ENCODE measurements around the gene RGS3. TPM values are rescaled to one million over a fixed set of nuclear protein-coding genes. Genes with fewer than 3 reads are reported as not detected.
A peak's percentile ranks its signal among the peaks of the same experiment; 100 is the strongest.

Gene RGS3
- total RNA-seq, 2 donors from 2014 or later = 23.0 to 85.8 TPM

DNA sequence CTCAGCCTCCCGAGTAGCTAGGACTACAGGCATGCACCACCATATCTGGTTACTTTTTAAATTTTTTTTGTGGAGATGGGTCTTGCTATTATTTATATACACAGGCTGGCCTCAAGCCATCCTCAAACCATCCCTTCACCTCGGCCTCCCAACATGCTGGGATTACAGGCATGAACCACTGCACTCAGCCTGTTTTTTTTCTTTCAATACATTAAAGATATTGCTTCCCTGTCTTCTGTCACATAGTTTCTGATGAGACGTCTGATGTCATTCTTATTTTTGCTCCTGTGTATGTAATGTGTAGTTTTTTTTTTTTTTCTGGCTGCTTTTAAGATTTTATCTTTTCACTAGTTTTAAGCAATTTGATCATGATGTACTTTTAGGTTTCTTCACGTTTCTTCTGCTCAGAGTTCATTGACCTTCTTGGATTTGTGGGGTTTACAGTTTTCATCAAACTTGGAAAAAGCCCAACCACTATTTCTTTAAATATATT lies 11.4 kb upstream of the RGS3 start:
- H3K36me3 Mint-ChIP-seq (ENCODE audit: low read depth) = no peaks in the 10 kb centered on the region
- no peak for ATAC-seq (replicated peaks)
- no peaks in the 10 kb centered on the region for H3K4me1 Mint-ChIP-seq
- H3K27me3 Mint-ChIP-seq = no peaks in the 10 kb centered on the region
- H3K9me3 Mint-ChIP-seq = no peaks in the 10 kb centered on the region
- no peak overlapping the region for H3K4me3 Mint-ChIP-seq
- H3K27ac Mint-ChIP-seq = no peak overlapping the region

GRCh38 chr9:113454914-113455761 lies 8.4 kb upstream of the RGS3 start:
- H3K27me3 Mint-ChIP-seq = no peaks in the 10 kb centered on the region
- no peaks in the 10 kb centered on the region for H3K36me3 Mint-ChIP-seq (ENCODE audit: low read depth)
- H3K4me1 Mint-ChIP-seq = no peaks in the 10 kb centered on the region
- no peaks in the 10 kb centered on the region for H3K9me3 Mint-ChIP-seq
- H3K27ac Mint-ChIP-seq = peak overlapping the region; percentile 56
- H3K4me3 Mint-ChIP-seq = no peak overlapping the region
- peak; percentile 54 for ATAC-seq (replicated peaks)

- Mint-ChIP-seq H3K27ac (no peak overlapping the region), H3K4me1 (no peaks in the 10 kb centered on the region), H3K9me3 (no peaks in the 10 kb centered on the region), H3K27me3 (no peaks in the 10 kb centered on the region), H3K4me3 (no peak overlapping the region), H3K36me3 (ENCODE audit: low read depth) (no peaks in the 10 kb centered on the region)
- ATAC-seq (replicated peaks) = no peak
Observed at GRCh38 chr9:113456235-113456634, 7.3 kb upstream of the RGS3 start.

GRCh38 chr9:113461285-113461684 lies 2.2 kb upstream of the RGS3 start:
- H3K9me3 Mint-ChIP-seq = no peaks in the 10 kb centered on the region
- no peak for ATAC-seq (replicated peaks)

GRCh38 chr9:113461943-113462342 lies 1.6 kb upstream of the RGS3 start:
- no peak for ATAC-seq (replicated peaks)
- Mint-ChIP-seq H3K27me3 (no peaks in the 10 kb centered on the region), H3K4me3 (no peak overlapping the region), H3K36me3 (ENCODE audit: low read depth) (no peaks in the 10 kb centered on the region), H3K4me1 (no peaks in the 10 kb centered on the region), H3K27ac (no peak overlapping the region), H3K9me3 (no peaks in the 10 kb centered on the region)

More at GRCh38 chr9:113461285-113461684, 2.2 kb upstream of the RGS3 start:
- no peak overlapping the region for H3K27ac Mint-ChIP-seq
- H3K4me3 Mint-ChIP-seq = no peak overlapping the region
- H3K27me3 Mint-ChIP-seq = no peaks in the 10 kb centered on the region
- no peaks in the 10 kb centered on the region for H3K36me3 Mint-ChIP-seq (ENCODE audit: low read depth)
- no peaks in the 10 kb centered on the region for H3K4me1 Mint-ChIP-seq

GRCh38 chr9:113462781-113463286 lies 693 bp upstream of the RGS3 start:
- ATAC-seq (replicated peaks) = no peak
- H3K9me3 Mint-ChIP-seq = no peaks in the 10 kb centered on the region
- no peaks in the 10 kb centered on the region for H3K4me1 Mint-ChIP-seq
- no peak overlapping the region for H3K27ac Mint-ChIP-seq
- no peak overlapping the region for H3K4me3 Mint-ChIP-seq
- no peaks in the 10 kb centered on the region for H3K27me3 Mint-ChIP-seq
- H3K36me3 Mint-ChIP-seq (ENCODE audit: low read depth) = no peaks in the 10 kb centered on the region

DNA sequence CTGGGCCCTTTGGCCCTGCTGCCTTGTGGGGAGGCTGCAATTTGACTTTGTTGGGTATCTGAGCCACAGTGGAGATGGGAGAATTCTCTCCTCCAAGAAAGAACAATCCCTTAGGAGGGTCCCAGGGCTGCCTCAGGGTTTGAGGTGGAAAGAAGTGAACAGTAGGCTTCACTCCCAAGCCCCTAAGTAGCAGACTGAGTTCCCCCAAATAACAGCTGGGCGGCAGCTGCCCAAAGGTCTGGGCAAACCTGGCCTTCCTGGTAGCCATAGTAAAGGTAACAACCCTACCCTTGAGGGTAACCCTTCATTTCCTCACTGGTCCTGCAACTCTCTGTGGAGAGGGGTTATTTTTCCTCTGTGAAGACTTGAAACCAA lies 746 bp downstream of the RGS3 start:
- H3K4me1 Mint-ChIP-seq = no peaks in the 10 kb centered on the region
- peak overlapping the region; percentile 24 for H3K4me3 Mint-ChIP-seq
- no peaks in the 10 kb centered on the region for H3K9me3 Mint-ChIP-seq
- no peak for ATAC-seq (replicated peaks)
- no peaks in the 10 kb centered on the region for H3K36me3 Mint-ChIP-seq (ENCODE audit: low read depth)
- no peak overlapping the region for H3K27ac Mint-ChIP-seq
- no peaks in the 10 kb centered on the region for H3K27me3 Mint-ChIP-seq

DNA sequence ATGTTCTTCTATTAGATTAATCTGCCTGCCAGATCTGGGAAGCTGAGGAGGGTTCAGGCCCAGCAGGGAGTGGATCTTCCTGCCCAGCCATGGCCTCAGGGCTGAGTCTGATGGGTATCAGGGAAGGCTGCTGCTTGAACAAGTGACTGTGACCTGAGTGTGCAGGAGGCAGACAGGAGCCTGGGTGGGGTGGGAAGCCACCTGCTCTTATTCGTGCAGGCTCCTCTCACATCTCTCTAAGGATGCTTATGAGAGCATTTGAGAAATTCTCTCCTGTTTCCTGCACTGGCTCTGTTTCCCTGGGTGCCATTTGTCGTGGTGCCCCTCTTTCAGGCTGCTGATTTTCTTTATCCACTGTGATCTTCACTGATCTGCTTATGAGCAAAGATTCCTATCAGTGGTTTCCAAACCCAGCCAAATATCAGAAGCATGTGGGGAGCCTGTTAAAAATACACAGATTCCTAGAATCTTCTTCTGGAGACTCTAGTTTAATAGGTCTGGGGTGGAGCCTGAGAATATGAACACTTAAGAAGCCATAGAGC lies 2.1 kb downstream of the RGS3 start:
- H3K36me3 Mint-ChIP-seq (ENCODE audit: low read depth) = no peaks in the 10 kb centered on the region
- no peak for ATAC-seq (replicated peaks)
- H3K27ac Mint-ChIP-seq = peak overlapping the region; percentile 18
- H3K4me1 Mint-ChIP-seq = no peaks in the 10 kb centered on the region
- H3K9me3 Mint-ChIP-seq = no peaks in the 10 kb centered on the region
- no peaks in the 10 kb centered on the region for H3K27me3 Mint-ChIP-seq
- H3K4me3 Mint-ChIP-seq = no peak overlapping the region

GRCh38 chr9:113467183-113467582 lies 3.7 kb downstream of the RGS3 start:
- Mint-ChIP-seq H3K27me3 (no peaks in the 10 kb centered on the region), H3K4me3 (no peak overlapping the region), H3K9me3 (no peaks in the 10 kb centered on the region), H3K4me1 (no peaks in the 10 kb centered on the region), H3K36me3 (ENCODE audit: low read depth) (no peaks in the 10 kb centered on the region), H3K27ac (no peak overlapping the region)
- ATAC-seq (replicated peaks) = no peak

DNA sequence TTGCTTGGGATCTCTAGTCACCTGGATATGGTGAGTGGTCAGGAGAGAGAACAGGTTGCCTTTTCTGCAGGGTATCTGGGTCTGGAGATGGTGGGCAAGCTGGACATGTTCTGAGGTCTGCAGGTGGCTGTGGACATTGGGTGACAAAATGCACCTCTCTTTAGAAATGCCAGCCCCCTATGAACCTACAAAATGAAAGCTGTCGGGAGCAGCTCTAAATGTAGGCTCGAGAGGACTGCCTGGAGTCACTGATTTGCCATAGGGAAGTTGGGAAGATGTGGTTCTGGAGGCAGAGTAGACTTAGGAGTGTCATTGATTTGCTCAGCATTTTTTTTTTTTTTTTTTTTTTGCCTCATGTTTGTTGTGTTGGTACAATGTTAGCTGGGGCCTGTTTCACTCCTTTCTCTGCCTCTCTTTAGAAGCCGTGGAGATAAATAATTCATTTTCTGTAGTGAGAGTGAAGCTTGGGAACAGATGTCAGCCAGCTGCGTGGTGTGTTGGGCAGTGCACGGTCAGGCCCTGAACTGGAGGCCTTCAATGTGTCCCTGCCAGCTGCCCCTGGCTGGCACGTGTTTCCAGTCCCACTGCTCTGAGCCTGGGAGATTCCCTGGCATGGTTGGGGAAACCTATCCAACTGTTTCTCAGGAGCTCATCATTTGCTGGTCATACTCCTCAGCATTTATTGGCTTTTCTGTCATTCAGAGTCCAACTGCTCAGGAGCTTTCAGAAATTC lies 5.4 kb downstream of the RGS3 start:
- no peaks in the 10 kb centered on the region for H3K27me3 Mint-ChIP-seq

GRCh38 chr9:113471143-113471542 lies 7.6 kb downstream of the RGS3 start:
- H3K9me3 Mint-ChIP-seq = no peaks in the 10 kb centered on the region
- H3K27ac Mint-ChIP-seq = no peak overlapping the region
- no peak for ATAC-seq (replicated peaks)
- H3K36me3 Mint-ChIP-seq (ENCODE audit: low read depth) = no peaks in the 10 kb centered on the region
- H3K4me3 Mint-ChIP-seq = no peak overlapping the region
- no peaks in the 10 kb centered on the region for H3K4me1 Mint-ChIP-seq
- H3K27me3 Mint-ChIP-seq = no peaks in the 10 kb centered on the region

More for the DNA sequence above, 5.4 kb downstream of the RGS3 start:
- no peak overlapping the region for H3K4me3 Mint-ChIP-seq
- no peaks in the 10 kb centered on the region for H3K9me3 Mint-ChIP-seq
- H3K4me1 Mint-ChIP-seq = no peaks in the 10 kb centered on the region
- no peak overlapping the region for H3K27ac Mint-ChIP-seq
- H3K36me3 Mint-ChIP-seq (ENCODE audit: low read depth) = no peaks in the 10 kb centered on the region
- no peak for ATAC-seq (replicated peaks)

GRCh38 chr9:113471566-113471965 lies 8.0 kb downstream of the RGS3 start:
- no peaks in the 10 kb centered on the region for H3K36me3 Mint-ChIP-seq (ENCODE audit: low read depth)
- H3K4me1 Mint-ChIP-seq = no peaks in the 10 kb centered on the region
- ATAC-seq (replicated peaks) = no peak
- H3K4me3 Mint-ChIP-seq = no peak overlapping the region
- no peak overlapping the region for H3K27ac Mint-ChIP-seq
- no peaks in the 10 kb centered on the region for H3K27me3 Mint-ChIP-seq
- no peaks in the 10 kb centered on the region for H3K9me3 Mint-ChIP-seq

- no peaks in the 10 kb centered on the region for H3K36me3 Mint-ChIP-seq (ENCODE audit: low read depth)
- H3K27ac Mint-ChIP-seq = no peak overlapping the region
- no peaks in the 10 kb centered on the region for H3K27me3 Mint-ChIP-seq
- no peak for ATAC-seq (replicated peaks)
- H3K4me3 Mint-ChIP-seq = no peak overlapping the region
- no peaks in the 10 kb centered on the region for H3K9me3 Mint-ChIP-seq
- no peaks in the 10 kb centered on the region for H3K4me1 Mint-ChIP-seq
Observed at GRCh38 chr9:113472199-113472598, 8.7 kb downstream of the RGS3 start.

DNA sequence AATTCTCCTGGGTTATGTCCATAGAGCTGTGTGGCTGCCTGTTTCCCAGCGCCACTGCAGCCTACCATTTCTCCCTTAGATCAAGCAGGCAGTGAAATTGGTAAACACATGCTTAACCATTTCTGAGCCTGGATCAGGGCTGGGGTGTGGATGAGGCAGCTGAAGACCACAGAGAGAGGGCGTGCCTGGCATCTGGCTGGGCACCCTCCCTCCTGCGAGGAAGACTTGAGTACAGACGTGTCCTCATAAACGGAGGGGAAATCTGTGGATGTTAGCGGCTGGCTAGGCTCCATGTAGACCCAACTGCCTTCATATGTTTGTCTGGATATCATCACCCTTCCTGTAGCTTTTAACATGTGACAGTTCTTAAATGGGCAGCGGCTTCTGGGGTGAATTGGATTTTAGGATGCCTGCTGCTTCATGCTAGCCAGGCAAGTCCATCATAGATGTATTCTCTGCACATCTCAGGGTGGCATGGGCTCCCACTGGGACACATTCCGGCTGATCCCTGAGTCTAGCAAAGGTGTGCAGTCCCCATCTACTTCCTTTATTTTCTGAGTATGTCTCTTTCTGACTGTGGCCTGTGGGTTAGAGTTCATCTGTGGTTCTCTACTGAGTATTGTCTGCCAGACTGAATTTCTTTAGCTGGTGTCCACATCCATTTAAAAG lies 11.0 kb downstream of the RGS3 start:
- Mint-ChIP-seq H3K27ac (no peak overlapping the region), H3K9me3 (no peaks in the 10 kb centered on the region), H3K4me3 (no peak overlapping the region), H3K36me3 (ENCODE audit: low read depth) (no peaks in the 10 kb centered on the region), H3K27me3 (no peaks in the 10 kb centered on the region), H3K4me1 (peaks cover 5% of the 10 kb centered on the region)
- no peak for ATAC-seq (replicated peaks)

Measured in activated T-helper 17 cell treated with anti-CD3 and anti-CD28 coated beads, Interleukin-2, amount 50 U/mL, for 72 hours (primary cell).